ENCODE results near the gene ADAP2. TPM values are rescaled to one million over a fixed set of nuclear protein-coding genes. Genes with fewer than 3 reads are reported as not detected.
"Not testable (repeated sequence)": the region's sequence is repeated elsewhere in the genome, so short reads cannot be mapped to it uniquely, and the experiment has no call there.

Gene ADAP2, protein sequence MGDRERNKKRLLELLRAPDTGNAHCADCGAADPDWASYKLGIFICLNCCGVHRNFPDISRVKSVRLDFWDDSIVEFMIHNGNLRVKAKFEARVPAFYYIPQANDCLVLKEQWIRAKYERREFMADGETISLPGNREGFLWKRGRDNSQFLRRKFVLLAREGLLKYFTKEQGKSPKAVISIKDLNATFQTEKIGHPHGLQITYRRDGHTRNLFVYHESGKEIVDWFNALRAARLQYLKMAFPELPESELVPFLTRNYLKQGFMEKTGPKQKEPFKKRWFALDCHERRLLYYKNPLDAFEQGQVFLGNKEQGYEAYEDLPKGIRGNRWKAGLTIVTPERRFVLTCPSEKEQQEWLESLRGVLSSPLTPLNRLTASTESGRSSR
- 0.10 and 1.2 TPM in 2 replicates for total RNA-seq (2014; rRNA removed; shearing (Covaris generic))

DNA sequence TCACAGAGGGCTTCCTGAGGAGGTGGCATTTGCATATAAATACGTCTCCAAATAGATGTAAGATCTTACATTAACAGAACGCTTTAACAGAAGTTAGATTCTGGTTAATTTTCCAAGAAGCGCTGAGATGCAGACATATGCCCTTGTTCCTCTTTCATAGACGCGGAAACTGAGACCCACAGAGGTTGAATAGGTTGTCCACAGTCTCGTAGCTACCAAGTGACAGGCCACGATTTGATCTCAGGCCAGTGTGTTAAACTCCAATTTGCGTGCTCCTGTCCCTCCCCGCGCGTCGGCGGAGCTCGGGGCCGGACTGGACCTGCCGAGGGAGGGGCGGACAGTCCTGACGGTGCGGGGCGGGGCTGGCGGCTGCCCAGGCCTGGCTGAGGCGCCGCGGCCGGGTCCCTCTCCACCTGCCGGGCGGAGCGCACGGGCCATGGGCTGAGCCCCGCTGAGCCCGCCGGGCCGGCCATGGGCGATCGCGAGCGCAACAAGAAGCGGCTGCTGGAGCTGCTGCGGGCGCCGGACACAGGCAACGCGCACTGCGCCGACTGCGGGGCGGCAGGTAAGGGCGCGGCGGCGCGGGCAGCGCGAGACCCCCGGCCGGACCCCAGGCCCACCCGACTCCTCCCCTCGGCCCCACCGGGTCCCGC is at the start of gene ADAP2:
ADAP2 (plus strand) TSS at position 402 of the 653 bp plus-strand sequence; CDS start at position 472, 70 bp downstream.
- no peak for DNase-seq (ENCODE audit: low read depth)

DNA sequence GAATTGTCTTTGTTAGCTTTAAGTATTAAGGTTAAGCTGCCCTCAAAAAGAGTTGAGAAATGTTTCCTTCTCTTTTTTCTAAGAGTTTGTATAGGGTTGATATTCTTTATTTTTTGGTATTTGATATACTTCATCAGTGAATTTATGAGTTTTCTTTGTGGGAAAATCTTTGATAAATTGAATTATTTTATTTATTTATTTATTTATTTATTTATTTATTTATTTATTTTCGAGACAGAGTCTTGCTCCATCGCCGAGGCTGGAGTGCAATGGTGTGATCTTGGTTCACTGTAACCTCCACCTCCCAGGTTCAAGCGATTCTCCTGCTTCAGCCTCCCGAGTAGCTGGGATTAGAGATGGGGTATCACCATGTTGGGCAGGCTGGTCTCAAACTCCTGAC is 35.6 kb upstream of the ADAP2 start:
- DNase-seq (ENCODE audit: low read depth), result no peak

DNA sequence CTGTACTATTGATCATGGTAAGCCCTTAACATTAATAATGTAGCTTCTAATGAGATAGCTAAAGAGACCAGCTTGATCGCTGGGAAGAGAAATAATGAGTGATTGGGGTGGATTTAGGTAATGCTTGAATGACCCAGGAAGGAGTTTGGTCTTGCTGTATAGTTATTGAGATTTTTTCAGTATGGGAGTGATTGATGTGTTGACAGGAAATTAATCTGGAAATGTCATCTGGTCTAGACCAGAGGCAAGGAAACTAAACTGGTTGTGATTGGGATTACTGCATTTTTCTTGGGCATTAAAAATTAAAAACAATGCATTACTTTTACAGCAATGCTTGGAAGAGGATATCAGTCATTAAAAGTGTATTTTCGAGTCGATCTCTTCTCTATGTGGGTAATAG is 27.5 kb upstream of the ADAP2 start:
- DNase-seq (ENCODE audit: low read depth), result no peak

DNA sequence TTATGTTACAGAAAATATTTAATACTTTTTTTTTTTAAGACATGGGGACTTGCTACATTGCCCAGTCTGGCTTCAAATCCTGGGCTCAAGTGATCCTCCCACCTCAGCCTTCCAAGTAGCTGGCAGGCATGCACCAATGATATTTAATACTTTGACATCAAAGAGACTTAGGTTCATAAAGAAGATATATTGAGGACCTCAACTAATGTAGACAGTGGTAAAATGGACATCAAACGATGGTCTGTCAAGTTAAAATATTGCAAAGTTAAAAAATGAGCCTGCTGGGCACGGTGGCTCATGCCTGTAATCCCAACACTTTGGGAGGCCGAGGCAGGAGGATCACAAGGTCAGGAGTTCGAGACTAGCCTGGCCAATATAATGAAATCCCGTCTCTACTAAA is 24.4 kb upstream of the ADAP2 start:
- no peak for DNase-seq (ENCODE audit: low read depth)

DNA sequence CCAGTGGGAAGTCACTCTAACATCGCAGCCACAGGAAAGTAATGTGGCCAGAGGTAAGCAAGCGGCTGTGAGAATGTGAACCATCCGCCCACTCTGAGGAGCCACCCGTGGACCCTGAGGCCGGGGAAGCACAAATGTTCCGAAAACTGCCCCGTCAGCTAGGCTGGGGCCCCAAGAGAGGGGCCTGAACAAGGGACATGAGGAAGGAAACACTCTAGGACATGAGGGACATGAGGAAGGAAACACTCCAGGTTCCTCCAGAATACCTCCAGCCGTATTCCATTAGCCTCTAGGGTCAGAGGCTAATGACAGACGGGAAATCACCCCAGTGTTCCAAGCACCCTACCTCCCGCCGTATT is 16.0 kb upstream of the ADAP2 start:
- no peak for DNase-seq (ENCODE audit: low read depth)

DNA sequence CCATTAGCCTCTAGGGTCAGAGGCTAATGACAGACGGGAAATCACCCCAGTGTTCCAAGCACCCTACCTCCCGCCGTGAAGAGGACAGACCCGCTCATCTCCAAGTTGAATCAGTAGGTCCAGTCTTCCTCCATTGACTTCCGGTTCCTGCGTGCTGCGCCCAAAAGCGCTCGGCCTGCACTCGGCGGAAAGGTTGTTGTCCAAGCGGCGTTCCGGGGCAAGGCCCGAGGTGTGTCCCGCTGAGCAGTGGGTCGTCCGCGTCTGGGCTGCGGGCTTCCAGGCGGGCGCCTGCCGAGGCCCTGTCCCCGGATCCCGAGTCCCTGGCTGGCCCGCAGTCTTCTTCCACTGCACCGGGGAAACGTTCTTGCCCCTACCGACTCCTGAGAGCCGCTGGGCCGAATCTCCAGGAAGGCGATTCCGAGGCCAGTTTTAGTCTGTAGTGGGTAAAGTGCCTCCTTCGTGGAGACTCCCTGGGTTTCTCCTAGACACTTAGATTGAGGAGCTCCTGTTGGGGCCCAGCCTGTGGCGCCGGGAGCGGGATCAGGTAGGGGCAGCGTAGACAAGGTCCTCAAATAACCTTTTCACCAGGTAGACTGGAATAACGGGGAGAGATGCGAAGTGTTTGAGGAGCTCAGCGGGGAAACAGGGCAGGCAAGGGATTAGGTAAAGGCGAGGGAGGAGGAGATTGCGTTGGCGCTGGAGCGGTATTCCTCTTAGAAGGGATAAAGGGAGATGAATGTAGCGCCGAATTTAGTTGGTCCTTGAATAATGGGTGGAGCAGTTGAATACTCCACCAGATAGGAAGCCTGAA is 15.4 kb upstream of the ADAP2 start, which contains the start of gene TEFM:
TEFM (minus strand) TSS at position 138 of the 811 bp plus-strand sequence; CDS start at position 98, 40 bp downstream.
- DNase-seq (ENCODE audit: low read depth), result peak; percentile 85

DNA sequence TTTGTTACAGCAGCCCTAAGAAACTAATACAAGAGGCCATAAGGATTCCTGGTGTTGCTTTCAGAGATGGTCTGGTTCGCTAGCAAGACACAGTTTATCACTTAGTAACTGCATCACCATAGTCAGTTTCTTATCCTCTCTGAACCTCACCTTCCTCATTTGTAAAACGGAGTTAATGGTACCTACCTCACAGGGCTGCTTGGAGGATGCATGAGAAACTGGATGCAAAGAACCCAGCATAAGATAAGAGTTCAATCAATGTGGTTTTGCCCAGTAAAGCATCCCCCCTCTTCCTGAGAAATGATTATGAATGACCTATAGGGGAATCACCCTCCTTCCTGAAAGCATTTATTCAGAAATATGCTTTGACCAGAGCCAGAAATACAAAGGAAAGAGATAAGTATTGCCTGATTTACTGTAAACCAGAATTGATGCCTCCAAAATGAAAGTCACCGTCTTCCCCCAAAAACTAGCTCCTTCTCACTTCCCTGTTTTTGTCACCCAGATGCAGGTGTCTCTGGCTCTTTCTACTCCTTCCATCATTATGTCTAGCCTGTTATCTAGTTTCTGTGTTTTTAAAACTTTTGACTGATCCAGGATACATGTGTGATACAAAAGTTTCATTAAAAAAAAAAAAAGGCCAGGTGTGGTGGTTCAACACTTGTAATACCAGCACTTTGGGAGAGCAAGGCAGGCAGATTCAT is 12.9 kb upstream of the ADAP2 start:
- no peak for DNase-seq (ENCODE audit: low read depth)

DNA sequence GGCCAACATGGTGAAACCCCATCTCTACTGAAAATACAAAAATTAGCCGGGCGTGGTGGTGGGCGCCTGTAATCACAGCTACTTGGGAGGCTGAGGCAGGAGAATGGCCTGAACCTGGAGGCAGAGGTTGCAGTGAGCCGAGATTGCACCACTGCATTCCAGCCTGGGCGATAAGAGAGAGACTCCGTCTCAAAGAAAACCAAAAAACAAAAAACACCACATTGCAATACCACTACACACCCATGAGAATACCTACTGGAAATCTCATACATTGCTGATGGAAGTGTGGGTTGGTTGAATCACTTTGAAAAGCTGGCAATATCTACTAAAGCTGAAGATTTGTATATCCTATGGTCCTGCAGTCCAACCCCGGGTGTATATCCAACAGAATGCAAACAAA is 11.6 kb upstream of the ADAP2 start:
- DNase-seq (ENCODE audit: low read depth), result not testable (repeated sequence)

DNA sequence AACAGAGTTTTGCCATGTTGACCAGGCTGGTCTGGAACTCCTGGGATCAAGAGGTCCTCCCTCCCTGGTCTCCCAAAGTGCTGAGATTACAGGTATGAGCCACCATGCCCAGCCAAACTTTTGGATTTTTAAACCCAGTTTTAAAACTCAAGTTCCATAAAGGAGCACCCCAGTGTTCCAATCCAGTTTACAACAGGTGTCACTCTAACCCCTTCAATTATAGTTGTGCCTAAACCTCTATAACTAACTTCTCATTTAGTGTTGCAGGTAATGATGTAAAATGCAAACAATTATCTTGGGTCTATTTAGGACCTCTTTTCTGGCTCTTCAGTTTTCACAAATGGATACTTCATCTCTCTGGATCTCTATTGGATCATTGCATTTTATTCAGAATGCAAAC is 7.8 kb upstream of the ADAP2 start:
- no peak for DNase-seq (ENCODE audit: low read depth)

DNA sequence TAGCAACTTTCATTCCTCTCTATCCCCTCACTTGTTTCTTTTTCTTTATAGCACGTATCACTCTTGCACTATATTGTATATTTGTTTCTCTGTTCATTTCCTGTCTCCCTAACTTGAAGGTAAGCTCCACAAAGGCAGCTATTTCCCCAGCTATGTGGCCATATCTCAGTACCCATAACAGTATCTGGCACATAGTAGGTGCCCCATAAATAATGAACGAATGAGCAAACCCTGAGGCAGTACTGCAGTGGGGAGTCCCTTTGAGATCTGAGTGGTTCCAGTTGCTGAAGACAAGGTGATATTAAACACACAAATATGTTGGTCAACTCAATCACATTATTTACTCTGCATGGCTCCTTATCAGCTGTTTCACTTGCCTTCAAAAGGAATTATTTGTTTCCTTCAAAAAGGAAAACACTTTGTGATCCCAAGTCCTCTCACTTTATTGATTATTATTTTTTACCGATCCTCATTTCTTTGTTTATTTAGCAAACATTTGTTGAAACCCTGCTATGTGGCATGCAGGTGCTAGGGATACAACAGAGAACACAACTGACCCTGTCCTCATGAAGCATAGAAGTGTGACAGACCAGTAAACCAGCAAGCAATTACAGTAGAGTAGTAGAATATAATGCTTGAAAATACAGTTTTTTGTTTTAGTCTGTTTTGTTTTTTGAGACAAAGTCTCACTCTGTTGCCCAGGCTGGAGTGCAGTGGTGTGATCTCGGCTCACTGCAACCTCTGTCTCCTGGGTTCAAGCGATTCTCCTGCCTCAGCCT is 5.7 kb upstream of the ADAP2 start:
- no peak for DNase-seq (ENCODE audit: low read depth)

DNA sequence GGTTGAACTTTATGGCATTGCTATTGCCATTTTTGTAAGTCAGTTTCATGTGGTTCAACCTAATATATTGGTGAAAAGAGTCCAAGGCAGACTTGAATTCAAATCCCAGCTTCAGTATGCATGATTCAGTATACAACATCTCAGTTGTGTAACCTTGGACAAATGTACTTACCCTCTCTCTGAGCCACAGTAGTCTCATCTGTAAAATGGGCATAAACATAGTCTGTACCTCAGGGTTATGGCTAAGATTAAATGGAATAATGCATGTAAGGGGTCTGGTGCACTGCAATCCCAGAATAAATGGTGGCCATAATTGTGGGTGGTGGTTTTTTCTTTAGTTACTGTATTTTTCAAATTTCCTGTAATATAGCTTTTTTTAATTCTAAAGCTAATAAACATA is 4.7 kb upstream of the ADAP2 start:
- DNase-seq (ENCODE audit: low read depth), result no peak

DNA sequence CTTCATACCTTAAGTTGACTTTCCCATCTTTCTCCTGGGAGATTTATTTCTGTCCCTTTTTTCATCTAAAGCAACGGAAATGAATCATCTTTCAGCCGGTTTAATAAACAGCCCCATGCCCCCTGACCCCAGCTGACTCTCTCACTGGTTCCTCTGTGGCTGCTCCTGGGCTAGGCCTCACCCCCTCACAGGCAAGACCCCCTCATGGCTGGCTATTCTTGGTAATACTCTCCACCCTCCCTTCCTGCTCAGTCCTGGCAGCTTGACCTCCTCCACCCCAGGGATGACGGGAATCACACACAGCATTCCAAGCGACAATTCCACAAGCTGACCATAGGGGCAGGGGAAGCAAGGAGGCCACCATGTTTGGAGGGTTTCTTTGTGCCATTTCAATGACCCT is 1.5 kb upstream of the ADAP2 start:
- DNase-seq (ENCODE audit: low read depth), result peak; percentile 66

DNA sequence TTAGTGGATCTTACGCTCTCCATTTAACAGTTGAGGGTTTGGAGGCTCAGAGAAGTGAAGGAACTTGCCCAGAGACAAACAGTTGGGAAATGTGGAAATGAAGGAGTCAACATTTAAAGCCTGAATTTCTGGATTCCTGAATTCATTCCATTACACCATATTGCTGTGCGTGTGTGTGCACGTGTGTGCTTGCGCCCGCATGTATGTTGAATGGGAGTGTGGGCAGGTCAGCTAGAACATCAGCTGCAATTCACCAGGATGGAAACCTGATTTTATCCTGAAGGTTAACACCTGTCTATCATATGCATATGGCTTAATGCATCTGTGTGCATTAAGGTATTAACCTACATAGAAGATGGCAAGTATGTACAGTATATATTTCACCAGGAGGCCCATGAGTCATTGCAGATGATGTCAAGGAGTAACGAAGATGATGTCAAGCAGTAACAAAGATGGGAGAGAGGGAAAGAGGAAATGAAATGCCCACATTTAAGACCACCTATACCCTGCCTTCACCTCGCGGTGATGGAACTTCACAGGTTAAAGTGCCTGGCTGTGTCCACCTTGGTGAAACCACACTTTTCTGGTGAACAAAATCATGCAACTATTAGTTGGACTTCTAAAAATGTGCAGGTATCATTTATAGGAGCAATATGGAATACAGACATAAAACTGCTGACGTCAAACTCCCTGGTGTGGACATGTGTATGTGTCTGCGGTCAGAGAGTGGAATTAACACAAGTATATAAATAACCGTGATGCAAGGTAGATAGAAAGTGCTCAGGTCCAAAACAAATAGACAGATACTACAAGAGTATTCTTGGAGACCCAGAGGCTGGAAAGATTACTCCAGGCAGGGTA is 832 bp upstream of the ADAP2 start:
- DNase-seq (ENCODE audit: low read depth), result no peak

DNA sequence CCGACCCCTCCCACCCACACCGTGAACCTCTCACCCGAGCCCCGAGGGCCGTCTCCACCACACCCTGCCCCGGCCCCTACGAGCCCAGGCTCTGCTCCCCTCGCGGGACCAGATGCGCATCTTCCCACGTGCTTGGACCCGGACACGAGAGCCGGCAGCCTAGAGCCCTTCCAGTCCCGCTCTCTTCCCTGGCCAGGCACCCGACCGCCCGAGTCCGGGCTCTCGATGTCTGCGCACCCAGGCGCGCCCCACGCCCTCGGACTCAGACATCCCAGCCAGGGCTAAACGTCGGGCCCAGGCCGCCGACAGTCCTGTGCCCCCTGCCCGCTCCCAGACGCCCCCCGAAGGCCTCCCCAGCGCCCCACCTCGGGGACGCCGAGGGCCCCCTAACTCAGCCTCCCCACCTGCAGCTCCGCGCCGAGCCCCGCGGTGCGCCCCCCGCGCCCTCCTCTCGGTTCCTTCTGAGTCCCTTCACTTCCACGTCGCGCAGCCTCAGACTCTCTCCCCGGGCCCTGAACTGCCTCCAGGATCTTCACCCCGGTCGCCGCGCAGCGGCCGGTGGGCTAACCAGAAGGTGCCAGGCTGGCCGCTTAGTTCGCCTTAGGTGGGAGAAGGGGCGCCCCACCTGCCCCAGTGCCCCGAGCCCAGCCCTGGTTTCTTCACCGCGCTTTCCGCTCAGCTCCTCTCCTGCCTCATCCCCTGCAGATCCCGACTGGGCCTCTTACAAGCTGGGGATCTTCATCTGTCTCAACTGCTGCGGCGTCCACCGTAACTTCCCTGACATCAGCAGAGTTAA is 688 bp downstream of the ADAP2 start:
- no peak for DNase-seq (ENCODE audit: low read depth)

DNA sequence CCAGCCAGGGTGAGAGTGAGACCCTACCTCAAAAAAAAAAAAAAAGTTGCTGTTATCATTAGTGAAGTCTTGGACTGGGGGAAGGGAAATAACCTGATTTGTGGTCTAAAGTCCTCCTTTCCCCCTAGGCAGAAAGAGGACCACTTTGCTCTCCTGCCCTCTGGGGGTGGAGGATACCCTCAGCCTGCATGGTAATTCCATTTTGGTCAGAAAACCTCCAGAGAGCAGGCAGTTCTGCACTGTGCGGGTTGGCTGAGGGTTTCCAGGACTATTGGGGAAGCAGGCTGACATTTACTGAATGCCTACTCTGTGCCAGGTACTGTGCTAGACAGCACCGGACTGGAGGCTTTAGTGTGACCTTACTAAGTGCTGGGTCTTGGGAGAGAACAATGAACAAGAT is 2.6 kb downstream of the ADAP2 start:
- DNase-seq (ENCODE audit: low read depth), result no peak

DNA sequence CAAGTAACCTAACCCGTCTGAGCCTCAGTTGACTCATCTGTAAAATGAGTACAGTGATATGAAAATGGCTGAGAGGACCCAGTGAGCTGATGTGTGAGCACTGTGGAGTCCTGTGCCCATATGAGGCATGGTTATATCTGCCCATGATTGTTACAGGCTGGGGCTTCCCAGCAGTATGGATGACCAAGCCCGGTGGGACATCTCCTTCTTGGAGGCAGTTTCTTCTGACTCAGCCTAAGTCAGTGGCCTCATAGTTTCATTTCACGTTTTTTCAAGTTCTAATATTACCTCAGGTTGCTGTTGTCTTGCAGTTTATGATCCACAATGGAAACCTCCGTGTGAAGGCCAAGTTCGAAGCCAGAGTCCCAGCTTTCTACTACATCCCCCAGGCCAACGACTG is 4.8 kb downstream of the ADAP2 start:
- DNase-seq (ENCODE audit: low read depth), result no peak

DNA sequence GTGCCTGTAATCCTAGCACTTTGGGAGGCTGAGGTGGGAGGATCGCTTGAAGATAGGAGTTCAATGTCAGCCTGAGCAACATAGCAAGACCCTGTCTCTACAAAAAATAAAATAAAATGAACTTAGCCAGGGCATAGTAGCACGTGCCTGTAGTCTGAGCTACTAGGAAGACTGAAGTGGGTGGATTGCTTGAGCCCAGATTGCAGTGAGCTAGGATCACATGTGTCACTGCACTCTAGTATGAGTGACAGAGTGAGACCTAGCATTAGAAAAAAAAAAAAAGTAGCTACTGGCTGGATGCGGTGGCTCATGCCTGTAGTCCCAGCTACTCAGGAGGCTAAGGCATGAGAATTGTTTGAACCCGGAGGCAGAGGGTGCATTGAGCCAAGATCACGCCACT is 6.0 kb downstream of the ADAP2 start:
- no peak for DNase-seq (ENCODE audit: low read depth)

DNA sequence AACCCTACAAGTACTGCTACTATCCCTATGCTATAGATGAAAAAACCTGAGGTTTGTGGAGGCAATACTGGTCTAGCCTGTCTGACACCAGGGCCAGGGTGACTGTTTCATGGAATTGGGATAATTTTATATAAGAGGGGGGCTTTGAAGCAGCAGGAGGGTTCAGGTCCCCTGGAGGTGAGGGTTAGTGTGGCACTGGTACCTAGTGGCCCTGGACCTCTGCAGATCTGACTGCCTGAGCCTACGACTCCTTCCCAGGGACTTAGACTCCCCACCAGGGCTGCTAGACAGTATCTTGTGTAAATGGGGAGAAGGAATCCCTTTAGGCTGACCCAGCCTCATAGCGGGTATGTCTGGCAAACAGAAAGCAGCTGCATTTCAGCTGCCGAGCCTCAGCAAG is 6.8 kb downstream of the ADAP2 start:
- DNase-seq (ENCODE audit: low read depth), result no peak

DNA sequence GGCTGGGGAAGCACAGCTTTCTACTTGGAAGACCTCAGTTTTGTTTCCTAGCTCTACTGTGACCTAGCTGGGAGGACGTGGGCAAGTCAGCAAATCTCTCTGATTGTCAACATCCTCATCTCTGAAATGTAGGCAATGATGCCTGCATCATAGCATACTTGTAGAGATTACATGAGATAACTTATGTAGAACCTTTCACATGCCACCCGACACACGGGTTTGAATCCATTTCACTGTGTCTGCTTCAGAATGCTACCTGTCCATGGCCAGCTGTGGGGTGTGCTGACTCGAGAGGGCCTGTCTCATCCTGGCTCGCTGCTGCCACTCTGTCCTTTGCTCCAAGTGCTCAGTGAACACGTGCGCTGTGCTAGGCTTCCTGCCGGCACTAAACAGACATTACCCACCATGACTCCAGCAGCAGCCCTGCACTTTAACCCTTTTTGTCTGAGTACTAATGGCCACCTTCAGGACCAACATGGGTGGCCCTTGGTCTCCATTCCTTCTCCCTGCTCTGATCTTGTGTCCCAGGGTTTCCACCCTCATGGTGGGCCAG is 7.4 kb downstream of the ADAP2 start:
- DNase-seq (ENCODE audit: low read depth), result no peak

Measured in M059J (cell line).